ENCODE data around the gene MAGI2. TPM values are rescaled to one million over a fixed set of nuclear protein-coding genes. Genes with fewer than 3 reads are reported as not detected.

Gene MAGI2
- polyA plus RNA-seq, 3 donors: 0.03 to 0.11 TPM; not detected in 1

DNA sequence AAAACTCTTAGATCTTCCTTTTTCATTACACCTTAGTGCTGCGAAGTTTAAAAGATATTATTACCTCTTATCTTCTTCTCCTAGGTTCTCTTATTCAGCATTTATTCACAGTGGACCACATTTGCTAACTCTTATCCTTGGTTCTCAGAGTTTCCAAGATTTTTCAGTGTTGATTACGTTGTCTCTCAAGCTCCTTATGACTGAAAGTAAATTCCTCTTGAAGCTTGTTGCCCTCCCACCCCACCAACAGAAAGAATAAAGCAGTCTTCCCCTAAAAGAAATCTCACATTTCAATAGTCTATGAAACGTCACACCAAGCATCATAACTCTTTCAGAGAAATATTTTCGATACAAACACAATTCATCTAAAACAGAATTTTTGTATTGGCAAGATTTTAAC is 362.5 kb downstream of the MAGI2 start:
- H3K4me2 ChIP-seq (replicated peaks; ENCODE audit: extremely low read depth, low read length, poor library complexity, severe bottlenecking): no peak overlapping the region
- WGBS (ENCODE audit: insufficient coverage): no CpG with 5 or more reads among the region's 4 CpGs

GRCh38 chr7:79090543-79090942 is 362.9 kb downstream of the MAGI2 start:
- H3K9ac ChIP-seq (ENCODE audit: insufficient read depth, low read length, poor library complexity, severe bottlenecking): no peak overlapping the region
- peaks cover 4% of the 10 kb centered on the region for H3K4me1 Mint-ChIP-seq
- TF ChIP-seq, protein P1, sequence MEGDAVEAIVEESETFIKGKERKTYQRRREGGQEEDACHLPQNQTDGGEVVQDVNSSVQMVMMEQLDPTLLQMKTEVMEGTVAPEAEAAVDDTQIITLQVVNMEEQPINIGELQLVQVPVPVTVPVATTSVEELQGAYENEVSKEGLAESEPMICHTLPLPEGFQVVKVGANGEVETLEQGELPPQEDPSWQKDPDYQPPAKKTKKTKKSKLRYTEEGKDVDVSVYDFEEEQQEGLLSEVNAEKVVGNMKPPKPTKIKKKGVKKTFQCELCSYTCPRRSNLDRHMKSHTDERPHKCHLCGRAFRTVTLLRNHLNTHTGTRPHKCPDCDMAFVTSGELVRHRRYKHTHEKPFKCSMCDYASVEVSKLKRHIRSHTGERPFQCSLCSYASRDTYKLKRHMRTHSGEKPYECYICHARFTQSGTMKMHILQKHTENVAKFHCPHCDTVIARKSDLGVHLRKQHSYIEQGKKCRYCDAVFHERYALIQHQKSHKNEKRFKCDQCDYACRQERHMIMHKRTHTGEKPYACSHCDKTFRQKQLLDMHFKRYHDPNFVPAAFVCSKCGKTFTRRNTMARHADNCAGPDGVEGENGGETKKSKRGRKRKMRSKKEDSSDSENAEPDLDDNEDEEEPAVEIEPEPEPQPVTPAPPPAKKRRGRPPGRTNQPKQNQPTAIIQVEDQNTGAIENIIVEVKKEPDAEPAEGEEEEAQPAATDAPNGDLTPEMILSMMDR (IDR thresholded peaks at IDR 0.05): no peak
- H3K4me1 ChIP-seq (ENCODE audit: control insufficient read depth in 1 of 2, insufficient read depth in 2 of 2, low read length in 2 of 2): peaks cover 0 to 7% of the 10 kb centered on the region in 2 donors
- H3K4me3 Mint-ChIP-seq: no peak overlapping the region
- no peak overlapping the region for H3K27ac ChIP-seq (ENCODE audit: low read depth in 1 of 2, low read length in 2 of 2)
- H3K27ac Mint-ChIP-seq: no peak overlapping the region
- no peak overlapping the region for H3K4me3 ChIP-seq (replicated peaks in 1 of 3; ENCODE audit: low read depth in 2 of 3, low read length in 3 of 3)
- peaks cover 0 to 3% of the 10 kb centered on the region in 2 donors for H3K27me3 ChIP-seq (ENCODE audit: control insufficient read depth in 2 of 2, insufficient read depth in 2 of 2, low read length in 2 of 2)
- no peaks in the 10 kb centered on the region for H4K20me1 ChIP-seq (ENCODE audit: insufficient read depth, low read length)
- H3K79me2 ChIP-seq (ENCODE audit: insufficient read depth, low read length): no peaks in the 10 kb centered on the region
- H3K27me3 Mint-ChIP-seq (ENCODE audit: low read depth in 3 of 3): peaks cover 2 to 24% (median 7%) of the 10 kb centered on the region in 3 donors
- DNase-seq: no peak
- H3K4me2 ChIP-seq (replicated peaks; ENCODE audit: extremely low read depth, low read length, poor library complexity, severe bottlenecking): peak overlapping the region; percentile 1
- H3K9me3 ChIP-seq (replicated peaks in 1 of 2; ENCODE audit: control insufficient read depth in 1 of 2, insufficient read depth in 1 of 2, low read length in 2 of 2): peaks cover 0 to 15% of the 10 kb centered on the region in 2 donors
- H3K9me3 Mint-ChIP-seq: peaks cover 3 to 17% (median 6%) of the 10 kb centered on the region in 7 donors
- intact Hi-C loops (cut with micrococcal nuclease): loop anchor here in 1 of 2 donors (10.0 kb wide), 1 partner anchor 46 kb away; no protein-coding TSS in a partner anchor
- H3K36me3 ChIP-seq (replicated peaks in 1 of 2; ENCODE audit: control insufficient read depth in 1 of 2, insufficient read depth in 2 of 2, low read length in 2 of 2): no peaks in the 10 kb centered on the region
- no peaks in the 10 kb centered on the region for H3K36me3 Mint-ChIP-seq
- no peak overlapping the region for H2AFZ ChIP-seq (ENCODE audit: insufficient read depth, low read depth, low read length, poor library complexity, severe bottlenecking)
- no CpG with 5 or more reads among the region's 4 CpGs for WGBS (ENCODE audit: insufficient coverage)

More for the DNA sequence above, 362.5 kb downstream of the MAGI2 start:
- H3K9ac ChIP-seq (ENCODE audit: insufficient read depth, low read length, poor library complexity, severe bottlenecking): no peak overlapping the region
- peaks cover 0 to 7% of the 10 kb centered on the region in 2 donors for H3K4me1 ChIP-seq (ENCODE audit: control insufficient read depth in 1 of 2, insufficient read depth in 2 of 2, low read length in 2 of 2)
- Mint-ChIP-seq H3K27me3 (ENCODE audit: low read depth in 3 of 3) (peaks cover 2 to 22% (median 7%) of the 10 kb centered on the region in 3 donors), H3K4me3 (no peak overlapping the region), H3K36me3 (no peaks in the 10 kb centered on the region), H3K27ac (no peak overlapping the region), H3K4me1 (peaks cover 4% of the 10 kb centered on the region), H3K9me3 (peaks cover 3 to 19% (median 7%) of the 10 kb centered on the region in 7 donors)
- peaks cover 3 to 18% of the 10 kb centered on the region in 2 donors for H3K9me3 ChIP-seq (replicated peaks in 1 of 2; ENCODE audit: control insufficient read depth in 1 of 2, insufficient read depth in 1 of 2, low read length in 2 of 2)
- H3K4me3 ChIP-seq (replicated peaks in 1 of 3; ENCODE audit: low read depth in 2 of 3, low read length in 3 of 3): no peak overlapping the region
- intact Hi-C loops (cut with micrococcal nuclease): loop anchor here in 1 of 2 donors (10.0 kb wide), 1 partner anchor 46 kb away; no protein-coding TSS in a partner anchor
- H4K20me1 ChIP-seq (ENCODE audit: insufficient read depth, low read length): no peaks in the 10 kb centered on the region
- DNase-seq: no peak
- no peaks in the 10 kb centered on the region for H3K79me2 ChIP-seq (ENCODE audit: insufficient read depth, low read length)
- H2AFZ ChIP-seq (ENCODE audit: insufficient read depth, low read depth, low read length, poor library complexity, severe bottlenecking): no peak overlapping the region
- no peaks in the 10 kb centered on the region for H3K36me3 ChIP-seq (replicated peaks in 1 of 2; ENCODE audit: control insufficient read depth in 1 of 2, insufficient read depth in 2 of 2, low read length in 2 of 2)
- TF ChIP-seq, protein P1 (IDR thresholded peaks at IDR 0.05): no peak
- H3K27me3 ChIP-seq (ENCODE audit: control insufficient read depth in 2 of 2, insufficient read depth in 2 of 2, low read length in 2 of 2): peaks cover 0 to 3% of the 10 kb centered on the region in 2 donors
- no peak overlapping the region for H3K27ac ChIP-seq (ENCODE audit: low read depth in 1 of 2, low read length in 2 of 2)

Data from CD14-positive monocyte (primary cell).